PC-3 (cell line): ENCODE results near the gene LRRC58.

Experiments
- CTCF ChIP-seq: fragments of 300-600 bp; sonication (generic); conservative IDR thresholded peaks from 2 replicates; pipeline ENCODE4 v1.5.1; 2017; ENCODE audit warnings: antibody characterized with exemption, low read depth, mild to moderate bottlenecking, low read length
- EZH2 ChIP-seq: fragments of 300-600 bp; sonication (generic); IDR thresholded peaks from one replicate; pipeline ENCODE4 v1.6.1; 2017; ENCODE audit warnings: antibody characterized with exemption, mild to moderate bottlenecking, low read length; ENCODE audit not compliant: unreplicated experiment
- EZH2phosphoT487 ChIP-seq: fragments of 300-600 bp; sonication (generic); IDR thresholded peaks from 2 replicates; pipeline ENCODE4 v1.6.1; 2018; ENCODE audit warnings: mild to moderate bottlenecking, antibody characterized with exemption, low read length, borderline replicate concordance

GRCh38 chr3:120289636-120290035 is 59.5 kb downstream of the LRRC58 start:
- TF ChIP-seq CTCF (no peak), EZH2phosphoT487 (no peak), EZH2 (no peak)
